HT-29 (cell line): ENCODE results near the gene CADPS. TPM values are rescaled to one million over a fixed set of nuclear protein-coding genes. Genes with fewer than 3 reads are reported as not detected.

Source experiments
- DNase-seq: peaks from one replicate; pipeline ENCODE4 v3.0.0-alpha.2; 2015; ENCODE audit warnings: low spot score
- total RNA-seq: library from RNA; depleted of rRNA; stranded (reverse); fragments of >200 nt; shearing (Covaris generic); gene quantifications from 2 replicates; pipeline ENCODE4 v1.2.3, GENCODE V29; 2014

The CADPS gene
- total RNA-seq, 1 experiment from 2014 or later, result 0.13 TPM

- no peak for DNase-seq
Measured at GRCh38 chr3:62636235-62636826, 238.9 kb downstream of the CADPS start.

GRCh38 chr3:62632510-62633294, 242.5 kb downstream of the CADPS start:
- DNase-seq, result no peak

GRCh38 chr3:62631488-62631887, 243.7 kb downstream of the CADPS start:
- DNase-seq, result no peak

- no peak for DNase-seq
Measured at GRCh38 chr3:62630664-62631063, 244.6 kb downstream of the CADPS start.

- DNase-seq, result no peak
Measured at GRCh38 chr3:62625268-62625667, 249.9 kb downstream of the CADPS start.

GRCh38 chr3:62624185-62624584, 251.0 kb downstream of the CADPS start:
- no peak for DNase-seq

- DNase-seq, result peak; percentile 53
Measured at GRCh38 chr3:62622553-62623174, 252.6 kb downstream of the CADPS start.

GRCh38 chr3:62621925-62622324, 253.3 kb downstream of the CADPS start:
- DNase-seq, result no peak

GRCh38 chr3:62621176-62621575, 254.0 kb downstream of the CADPS start:
- no peak for DNase-seq

GRCh38 chr3:62615258-62615849, 259.9 kb downstream of the CADPS start:
- no peak for DNase-seq

- no peak for DNase-seq
Measured at GRCh38 chr3:62614527-62614926, 260.7 kb downstream of the CADPS start.

- no peak for DNase-seq
Measured at GRCh38 chr3:62611541-62612240, 263.5 kb downstream of the CADPS start.

GRCh38 chr3:62607287-62608029, 267.8 kb downstream of the CADPS start:
- no peak for DNase-seq

- no peak for DNase-seq
Measured at GRCh38 chr3:62605413-62606068, 269.7 kb downstream of the CADPS start.

GRCh38 chr3:62604751-62605351, 270.4 kb downstream of the CADPS start:
- DNase-seq, result no peak

GRCh38 chr3:62604298-62604697, 270.9 kb downstream of the CADPS start:
- DNase-seq, result no peak

GRCh38 chr3:62602987-62603386, 272.2 kb downstream of the CADPS start:
- DNase-seq, result no peak

GRCh38 chr3:62602129-62602770, 273.0 kb downstream of the CADPS start:
- no peak for DNase-seq

- no peak for DNase-seq
Measured at GRCh38 chr3:62601238-62602070, 273.8 kb downstream of the CADPS start.
